ENCODE measurements around the gene VAV3.

Gene VAV3

GRCh38 chr1:107625405-107626029 is 339.5 kb downstream of the VAV3 start:
- no peak for DNase-seq

DNA sequence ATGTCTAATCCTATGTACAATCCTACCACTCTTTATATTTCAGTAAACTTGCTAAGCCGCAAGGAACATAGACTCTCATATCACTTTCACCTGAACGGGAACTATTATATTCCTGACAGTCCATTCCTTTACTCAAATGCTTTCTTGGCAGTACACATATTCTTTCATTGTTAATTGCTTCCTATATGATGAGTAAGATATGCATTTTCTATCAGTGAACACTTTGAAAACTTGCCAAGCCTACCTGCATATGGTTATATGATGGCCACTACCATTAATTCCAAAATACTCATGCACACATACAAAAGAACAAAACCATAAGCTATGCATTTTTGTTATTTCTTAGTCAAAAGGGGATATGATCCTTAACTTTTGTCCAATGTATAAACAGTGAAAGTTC is 341.5 kb downstream of the VAV3 start:
- no peak for DNase-seq

- no peak for DNase-seq
Measured at GRCh38 chr1:107622966-107623365, 342.0 kb downstream of the VAV3 start.

GRCh38 chr1:107622535-107622934 is 342.4 kb downstream of the VAV3 start:
- DNase-seq: no peak

DNA sequence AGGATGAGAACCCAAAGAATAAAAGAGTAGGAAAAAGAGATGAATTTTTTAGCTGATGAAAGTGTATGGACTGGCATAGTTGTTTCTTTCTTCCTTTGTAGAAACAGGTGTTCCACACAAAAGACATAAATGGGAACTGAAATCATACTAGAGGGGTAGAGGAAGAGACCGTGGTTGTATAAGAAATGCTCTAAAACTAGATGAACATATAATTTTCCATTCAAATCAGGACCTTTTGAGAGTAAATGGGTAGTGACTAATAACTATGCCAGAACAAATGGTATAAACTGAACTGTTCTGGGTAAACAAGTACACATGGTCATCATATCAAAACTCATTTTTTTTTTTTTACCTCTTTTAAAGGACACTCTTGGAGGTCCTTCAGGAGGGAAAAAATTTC is 344.2 kb downstream of the VAV3 start:
- no peak for DNase-seq

GRCh38 chr1:107618539-107618938 is 346.4 kb downstream of the VAV3 start:
- DNase-seq: no peak

GRCh38 chr1:107617921-107618320 is 347.1 kb downstream of the VAV3 start:
- DNase-seq: no peak

- no peak for DNase-seq
Measured at GRCh38 chr1:107617456-107617855, 347.5 kb downstream of the VAV3 start.

DNA sequence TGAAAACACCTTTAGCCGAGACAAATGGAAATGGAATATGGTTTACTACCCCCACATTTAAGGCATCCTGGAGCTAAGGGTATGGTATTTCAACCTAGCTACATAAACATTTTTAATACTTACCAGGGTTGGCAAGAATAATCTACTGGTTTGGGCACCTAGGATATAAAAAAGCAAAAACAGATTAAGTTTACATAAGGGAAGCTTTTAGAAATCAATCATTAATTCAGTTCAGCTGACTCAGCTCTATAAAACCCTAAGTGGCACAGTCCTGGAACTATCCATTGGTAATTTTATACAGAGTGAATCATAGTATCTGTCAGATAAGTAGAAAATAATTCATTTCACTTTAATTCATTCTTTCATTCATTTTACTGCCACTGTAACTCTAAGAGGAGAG is 355.2 kb downstream of the VAV3 start:
- no peak for DNase-seq

- no peak for DNase-seq
Measured at GRCh38 chr1:107604825-107605224, 360.2 kb downstream of the VAV3 start.

DNA sequence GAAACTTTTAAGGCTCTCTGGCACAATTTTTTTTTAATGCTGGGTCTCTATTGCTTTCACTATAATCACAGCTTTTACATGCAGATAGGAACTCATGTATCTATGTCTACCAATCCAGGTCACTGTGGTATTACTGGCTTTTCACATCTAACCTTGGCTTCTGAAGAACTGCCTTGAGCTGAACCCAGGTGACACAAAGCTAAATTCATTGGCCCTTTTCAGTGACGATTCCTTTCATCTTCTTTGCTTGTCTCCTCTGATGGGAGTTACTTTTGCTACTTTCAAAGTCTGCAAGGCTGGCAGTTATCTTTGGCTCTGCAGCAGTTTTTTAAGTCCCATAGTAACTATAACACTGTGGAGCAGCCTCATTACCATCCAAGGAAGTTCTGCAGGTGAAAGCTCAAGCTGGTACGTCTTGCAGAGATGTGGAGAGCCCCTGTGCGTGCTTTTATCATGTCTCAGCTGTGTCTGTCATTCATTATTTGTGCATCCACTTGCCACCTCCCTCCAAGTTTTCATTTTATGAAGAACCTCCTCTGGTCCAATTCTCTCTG is 364.3 kb downstream of the VAV3 start:
- no peak for DNase-seq

DNA sequence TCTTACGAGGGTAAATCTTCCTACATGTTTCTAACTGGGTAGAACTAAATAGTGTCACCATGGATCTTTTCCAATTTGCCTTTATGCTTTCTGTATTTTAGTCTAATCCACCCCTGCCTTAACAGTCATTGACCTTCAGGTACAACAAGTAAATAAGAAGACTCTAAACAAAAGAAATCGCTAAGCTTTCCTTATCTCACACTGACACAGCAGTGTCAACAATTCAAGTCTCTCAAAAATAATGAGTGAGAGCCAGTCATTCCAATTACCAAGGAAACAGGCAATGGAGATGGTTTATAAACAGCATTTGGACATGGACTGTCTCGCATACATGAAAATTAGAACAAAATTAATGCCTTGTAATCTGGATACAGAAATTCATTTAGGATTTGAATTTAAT is 365.8 kb downstream of the VAV3 start:
- no peak for DNase-seq

DNA sequence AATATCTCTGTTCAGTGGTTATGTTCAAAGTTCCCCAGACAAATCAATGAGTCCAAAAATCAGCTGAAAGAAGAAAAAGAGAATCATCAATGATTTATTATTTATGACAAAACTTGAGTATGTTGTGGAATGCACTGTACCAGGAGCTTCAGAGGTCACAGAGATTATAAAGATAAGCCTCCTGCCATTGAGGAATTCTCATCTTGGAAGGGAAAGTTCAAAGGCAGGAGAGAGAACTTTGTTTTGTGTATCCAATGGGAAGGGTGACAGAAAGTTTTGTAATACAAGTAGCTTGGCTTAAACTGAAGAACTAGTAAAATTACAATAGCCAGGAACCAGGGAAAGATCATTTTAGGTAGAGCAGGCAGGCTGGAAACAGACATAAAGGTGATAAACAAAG is 367.7 kb downstream of the VAV3 start:
- DNase-seq: no peak

- DNase-seq: no peak
Measured at GRCh38 chr1:107594536-107594935, 370.4 kb downstream of the VAV3 start.

- DNase-seq: no peak
Measured at GRCh38 chr1:107593501-107594209, 371.3 kb downstream of the VAV3 start.

DNA sequence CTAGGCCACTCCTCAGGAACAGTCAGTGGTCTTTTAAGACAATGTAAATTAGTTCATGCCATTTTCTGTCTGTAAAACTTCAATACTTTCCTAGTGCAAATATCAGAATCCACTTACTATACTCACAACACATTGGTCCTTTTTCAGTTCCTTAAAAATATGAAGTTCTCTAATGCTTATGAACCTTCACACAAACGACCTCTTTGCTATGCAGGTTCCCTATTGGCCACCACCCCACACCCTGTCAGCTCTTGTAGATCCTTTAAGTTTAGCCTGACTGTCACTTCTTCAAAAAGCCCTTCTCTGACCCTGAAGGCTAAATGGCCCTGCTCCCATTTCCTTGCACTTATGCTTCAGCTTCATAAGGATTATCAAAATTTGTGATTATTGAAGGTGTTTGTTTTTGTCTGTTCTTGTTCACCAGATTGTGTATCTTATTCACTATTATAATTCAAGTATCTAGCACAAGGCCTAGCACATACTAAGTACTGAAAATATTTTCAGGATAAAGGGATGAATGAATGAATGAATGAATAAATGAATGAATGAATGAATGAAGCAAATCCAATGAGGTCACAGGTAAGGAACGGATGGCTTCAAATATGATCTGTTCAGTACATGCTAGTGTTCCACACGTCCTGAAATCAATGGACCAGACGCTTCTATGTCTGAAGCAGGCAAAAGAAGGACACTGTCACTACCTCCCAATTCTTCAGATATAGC is 373.9 kb downstream of the VAV3 start:
- no peak for DNase-seq

DNA sequence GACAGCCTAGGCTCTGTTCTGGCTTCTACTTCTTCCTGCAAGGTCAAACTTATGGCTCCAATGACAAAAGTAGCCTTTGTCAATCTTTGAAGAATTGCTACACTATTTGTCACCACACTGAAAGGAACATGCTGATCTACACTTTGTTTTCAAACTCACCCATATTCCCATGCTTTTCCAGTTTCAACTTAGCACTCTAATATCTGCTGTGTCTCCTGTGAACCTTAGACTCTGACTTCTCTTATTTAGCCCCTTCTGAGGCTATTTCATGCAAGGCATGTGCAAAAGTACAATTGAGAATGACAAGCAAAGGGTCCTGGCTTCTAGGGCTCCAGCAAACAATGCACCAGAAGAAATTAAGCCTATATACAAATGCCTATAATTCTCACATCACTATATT is 374.9 kb downstream of the VAV3 start:
- DNase-seq: no peak

DNA sequence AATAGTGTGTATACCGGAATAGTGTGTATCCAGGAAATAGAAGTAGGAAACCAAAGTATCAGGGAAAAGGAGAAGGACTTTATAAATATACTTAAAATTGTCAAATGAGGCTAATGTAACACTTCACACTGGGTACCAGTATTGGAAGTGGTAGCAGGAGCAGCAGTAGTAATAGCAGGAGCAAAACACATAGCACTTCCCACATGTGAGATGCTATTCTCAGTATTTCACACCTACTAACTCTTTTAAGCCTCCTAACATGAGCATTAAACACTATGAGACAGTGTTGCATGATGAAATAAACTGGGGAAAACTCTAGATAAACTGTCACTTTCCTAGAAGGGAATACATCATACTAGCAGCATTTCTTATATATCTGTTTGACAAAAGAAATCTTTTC is 376.7 kb downstream of the VAV3 start:
- no peak for DNase-seq

DNA sequence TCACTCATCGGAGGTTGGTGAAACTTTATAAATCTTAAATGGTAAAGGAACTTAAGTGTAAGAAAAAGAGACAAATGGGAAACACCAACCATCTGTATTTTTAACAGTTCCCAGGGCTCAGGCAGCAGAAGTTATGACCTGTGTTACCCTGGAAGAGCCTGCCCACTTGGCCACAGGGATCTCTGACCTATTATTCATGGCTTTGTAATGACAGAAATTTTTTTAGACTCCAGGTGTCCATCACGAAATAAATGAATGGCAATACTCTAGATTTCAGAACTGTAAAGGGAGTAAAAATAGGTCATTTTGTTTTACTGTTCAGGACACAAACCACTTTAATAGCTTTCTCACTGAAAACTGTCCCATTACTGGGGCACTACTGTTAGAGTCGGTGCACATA is 389.8 kb downstream of the VAV3 start:
- DNase-seq: no peak

- DNase-seq: no peak
Measured at GRCh38 chr1:107574044-107574443, 390.9 kb downstream of the VAV3 start.

DNA sequence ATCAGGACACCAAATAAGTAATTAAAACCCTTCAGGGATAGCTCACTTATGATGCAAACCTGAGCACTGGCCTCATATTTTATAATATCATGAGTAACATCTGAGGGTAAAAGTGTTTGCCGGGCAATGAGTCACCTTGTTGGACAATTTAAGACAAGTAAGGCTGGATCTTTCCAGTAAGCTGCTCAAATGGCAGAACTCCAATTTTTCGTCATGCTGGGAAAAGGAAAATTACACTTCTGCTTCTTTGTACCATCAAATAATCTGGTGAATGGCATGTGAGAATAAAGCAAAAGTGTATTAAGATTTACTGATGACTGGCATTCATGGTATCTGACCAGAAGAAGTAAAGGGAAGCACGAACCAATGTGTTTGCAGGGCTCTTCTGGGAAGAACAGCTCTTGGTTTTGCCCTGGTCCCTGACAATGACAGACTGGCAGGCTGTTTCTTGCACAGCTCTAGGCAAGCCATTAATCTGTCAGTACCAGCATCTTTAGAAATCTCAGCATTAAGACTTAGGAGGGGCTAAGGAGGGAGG is 392.2 kb downstream of the VAV3 start:
- DNase-seq: no peak

DNA sequence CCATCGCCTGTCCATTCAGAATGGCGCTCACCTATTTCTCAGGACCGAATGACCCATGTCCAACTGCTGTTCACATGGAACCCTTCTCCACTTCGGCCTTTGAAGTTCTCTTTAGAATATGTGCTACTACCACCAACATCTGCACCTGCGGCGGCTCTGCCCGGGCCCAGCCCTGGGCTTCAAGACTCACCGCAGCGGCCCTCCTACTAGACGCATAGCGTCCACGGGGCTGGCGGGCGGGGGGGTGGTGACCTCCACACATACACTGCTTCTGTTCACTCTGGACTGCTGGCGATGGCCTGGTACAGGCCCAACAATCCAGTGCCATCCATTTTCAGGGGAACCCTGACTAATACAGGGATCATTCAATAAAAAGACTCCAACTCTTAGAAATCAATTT is 394.2 kb downstream of the VAV3 start:
- DNase-seq: no peak

DNA sequence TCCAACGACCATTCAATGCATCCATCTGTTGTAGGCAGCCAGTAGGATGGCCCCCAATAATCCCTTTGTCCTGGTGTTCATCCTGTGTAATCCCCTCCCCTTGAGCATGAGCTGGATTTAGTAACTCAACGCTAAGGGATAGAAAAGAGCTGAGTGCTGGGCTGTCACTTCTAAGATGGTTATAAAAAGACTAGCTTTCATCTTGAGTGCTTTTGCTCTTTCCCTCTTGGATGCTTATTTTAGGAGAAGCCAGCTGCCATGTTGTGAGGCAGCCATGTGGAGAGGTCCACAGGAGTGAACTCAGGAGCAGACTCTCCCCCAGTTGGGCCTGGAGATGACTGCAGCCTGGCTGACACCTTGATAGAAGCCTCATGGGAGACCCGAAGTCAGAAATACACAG is 401.5 kb downstream of the VAV3 start:
- DNase-seq: no peak

GRCh38 chr1:107559881-107560280 is 405.1 kb downstream of the VAV3 start:
- no peak for DNase-seq

Data from GDM1 (cell line).